ENCODE results near the gene SAFB.

SAFB gene

GRCh38 chr19:5703819-5704818 is 81.2 kb downstream of the SAFB start:
- DNase-seq, result no peak

GRCh38 chr19:5705552-5705951 is 82.7 kb downstream of the SAFB start:
- DNase-seq, result no peak

GRCh38 chr19:5706876-5707573 is 84.1 kb downstream of the SAFB start:
- no peak for DNase-seq

GRCh38 chr19:5707576-5708575 is 85.0 kb downstream of the SAFB start:
- no peak for DNase-seq

- DNase-seq, result no peak
Observed at GRCh38 chr19:5711025-5711424, 88.1 kb downstream of the SAFB start.

- no peak for DNase-seq
Observed at GRCh38 chr19:5711713-5712161, 88.9 kb downstream of the SAFB start.

GRCh38 chr19:5713228-5713627 is 90.3 kb downstream of the SAFB start:
- DNase-seq, result no peak

GRCh38 chr19:5714816-5715215 is 91.9 kb downstream of the SAFB start:
- DNase-seq, result no peak

- no peak for DNase-seq
Observed at GRCh38 chr19:5717215-5717935, 94.5 kb downstream of the SAFB start.

All from Kasumi-1 (cell line).